Subcutaneous adipose tissue (tissue), 4 donors: ENCODE measurements around the gene COLEC11. TPM values are rescaled to one million over a fixed set of nuclear protein-coding genes. Genes with fewer than 3 reads are reported as not detected.

Source experiments
- small RNA-seq: library from RNA; depleted of rRNA; stranded (forward); fragments of <200 nt; gene quantifications from one replicate; pipeline ENCODE3, GENCODE V24; 2016
- total RNA-seq, 4 donors: library from RNA; depleted of rRNA; stranded (reverse); fragments of >200 nt; gene quantifications; one replicate each; pipeline ENCODE4 v1.1.0, GENCODE V29; 2016
- TF ChIP-seq, protein P1 (sequence below): fragments of 450-650 bp; IDR thresholded peaks from one replicate; pipeline ENCODE4 v1.5.1; 2016; ENCODE audit warnings: low read depth, mild to moderate bottlenecking, control low read depth, antibody characterized with exemption, moderate library complexity

The COLEC11 gene
- total RNA-seq, 4 donors from 2014 or later, result 1.1 to 9.8 (median 2.3) TPM

DNA sequence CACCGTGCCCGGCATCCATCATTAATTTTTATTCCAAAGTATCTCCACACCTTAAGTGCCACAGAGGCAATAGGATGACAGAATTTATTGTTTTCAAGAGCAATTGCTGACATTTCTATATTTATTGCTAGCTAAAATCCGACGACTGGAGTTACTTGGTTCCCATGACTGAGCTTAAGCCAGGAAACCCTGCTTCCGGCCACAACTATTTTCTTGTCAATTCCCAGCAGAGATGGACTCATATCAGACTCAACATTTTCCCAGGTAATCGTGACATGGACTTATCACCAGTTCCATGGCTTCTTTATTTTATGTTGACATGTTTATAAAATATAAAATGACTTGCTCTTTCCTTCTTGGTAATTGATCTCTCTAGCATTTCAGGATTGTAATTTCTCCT, 87.9 kb downstream of the COLEC11 start:
- TF ChIP-seq, protein P1, sequence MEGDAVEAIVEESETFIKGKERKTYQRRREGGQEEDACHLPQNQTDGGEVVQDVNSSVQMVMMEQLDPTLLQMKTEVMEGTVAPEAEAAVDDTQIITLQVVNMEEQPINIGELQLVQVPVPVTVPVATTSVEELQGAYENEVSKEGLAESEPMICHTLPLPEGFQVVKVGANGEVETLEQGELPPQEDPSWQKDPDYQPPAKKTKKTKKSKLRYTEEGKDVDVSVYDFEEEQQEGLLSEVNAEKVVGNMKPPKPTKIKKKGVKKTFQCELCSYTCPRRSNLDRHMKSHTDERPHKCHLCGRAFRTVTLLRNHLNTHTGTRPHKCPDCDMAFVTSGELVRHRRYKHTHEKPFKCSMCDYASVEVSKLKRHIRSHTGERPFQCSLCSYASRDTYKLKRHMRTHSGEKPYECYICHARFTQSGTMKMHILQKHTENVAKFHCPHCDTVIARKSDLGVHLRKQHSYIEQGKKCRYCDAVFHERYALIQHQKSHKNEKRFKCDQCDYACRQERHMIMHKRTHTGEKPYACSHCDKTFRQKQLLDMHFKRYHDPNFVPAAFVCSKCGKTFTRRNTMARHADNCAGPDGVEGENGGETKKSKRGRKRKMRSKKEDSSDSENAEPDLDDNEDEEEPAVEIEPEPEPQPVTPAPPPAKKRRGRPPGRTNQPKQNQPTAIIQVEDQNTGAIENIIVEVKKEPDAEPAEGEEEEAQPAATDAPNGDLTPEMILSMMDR, result no peak

DNA sequence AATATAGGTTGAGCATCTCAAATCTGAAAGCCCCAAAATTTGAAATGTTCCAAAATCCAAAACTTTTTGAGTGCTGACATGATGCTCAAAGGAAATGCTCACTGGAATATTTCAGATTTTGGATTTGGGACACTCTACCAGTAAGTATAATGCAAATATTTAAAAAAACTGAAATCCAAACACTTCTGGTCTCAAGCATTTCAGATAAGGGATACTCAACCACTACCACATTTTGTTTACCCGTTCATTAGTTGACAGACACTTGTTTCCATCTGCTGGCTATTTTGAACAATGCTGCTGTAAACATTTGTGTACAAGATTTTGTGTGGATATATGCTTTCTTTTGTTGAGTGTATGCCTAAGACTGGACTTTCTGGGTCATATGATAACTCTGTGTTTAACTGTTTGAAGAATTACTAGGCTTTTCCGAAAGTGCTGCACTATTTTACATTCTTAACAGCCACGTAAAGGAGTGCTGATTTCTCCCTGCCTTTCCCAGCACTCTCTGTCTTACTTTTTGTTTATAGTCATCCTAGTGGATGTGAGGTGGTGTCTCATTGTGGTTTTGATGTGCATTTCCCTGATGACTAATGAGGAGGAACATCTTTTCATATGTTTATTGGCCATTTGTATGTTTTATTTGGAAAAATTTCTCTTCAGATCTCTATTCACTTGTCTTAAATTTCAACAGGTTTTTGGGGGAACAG, 89.0 kb downstream of the COLEC11 start:
- TF ChIP-seq, protein P1, result no peak

DNA sequence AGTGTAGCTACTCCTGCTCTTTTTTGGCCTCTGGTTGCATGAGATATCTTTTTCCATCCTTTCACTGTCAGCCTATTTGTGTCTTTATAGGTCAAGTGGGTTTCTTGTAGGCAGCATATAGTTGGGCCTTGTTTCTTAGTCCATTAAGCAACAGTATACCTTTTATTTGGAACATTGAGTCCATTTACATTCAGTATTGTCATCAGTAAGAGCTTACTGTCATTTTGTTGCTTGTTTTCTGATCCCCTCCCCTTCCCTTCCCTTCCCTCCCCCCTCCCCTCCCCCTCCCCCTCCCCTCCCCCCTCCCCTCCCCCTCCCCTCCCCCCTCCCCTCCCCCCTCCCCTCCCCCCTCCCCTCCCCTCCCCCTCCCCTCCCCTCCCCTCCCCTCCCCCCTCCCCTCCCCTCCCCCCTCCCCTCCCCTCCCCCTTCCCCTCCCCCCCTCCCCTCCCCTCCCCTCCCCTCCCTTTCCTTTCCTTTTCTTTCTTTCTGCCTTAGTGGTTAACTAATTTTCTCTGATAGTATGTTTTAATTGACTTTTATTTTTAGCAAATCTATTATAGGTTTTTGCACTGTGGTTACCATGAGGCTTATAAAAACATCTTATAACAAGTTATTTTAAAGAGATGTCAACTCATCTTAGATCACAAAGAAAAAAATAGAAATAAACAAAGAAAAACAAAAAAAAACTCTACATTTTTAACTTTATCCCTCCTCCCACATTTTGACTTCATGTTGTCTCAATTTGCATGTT, 95.3 kb downstream of the COLEC11 start:
- TF ChIP-seq, protein P1, result no peak

DNA sequence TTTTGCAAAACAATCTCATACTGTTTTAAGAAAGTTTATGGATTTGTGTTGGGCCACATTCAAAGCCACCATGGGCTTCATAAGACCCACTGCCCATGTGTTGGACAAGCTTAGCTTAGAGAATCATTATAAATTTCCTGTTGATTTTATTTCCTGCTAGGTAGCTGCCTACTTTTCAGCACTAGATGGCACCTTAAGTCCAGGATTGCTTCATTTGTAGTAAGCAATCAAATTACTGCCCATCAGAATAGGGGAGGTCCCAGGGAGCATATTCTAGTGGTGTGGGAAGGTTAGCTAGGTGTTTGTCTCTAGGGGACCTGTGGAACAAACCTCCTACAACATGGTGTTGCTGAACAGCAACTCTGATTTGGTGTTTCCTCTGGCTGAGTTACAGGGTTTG, 97.5 kb downstream of the COLEC11 start:
- TF ChIP-seq, protein P1, result no peak

Small RNAs within 50 kb of the gene (small RNA-seq; reads per million reads assigned to genes)
- gene TMSB4XP2, result not detected

Other genes starting within 250 kb of the COLEC11 start
- 10 to 100 TPM; 13.9 to 27.6 (median 16.1) TPM for gene EIPR1, start 217.3 kb upstream of the COLEC11 start, total RNA-seq
- gene TRAPPC12, start 215.4 kb upstream of the COLEC11 start, total RNA-seq, result 10 to 100 TPM; 41.3 to 83.6 (median 52.0) TPM
- gene ADI1, start 75.6 kb upstream of the COLEC11 start, total RNA-seq, result 10 to 100 TPM; 40.6 to 92.4 (median 77.6) TPM
- gene RNASEH1, start 36.8 kb upstream of the COLEC11 start, total RNA-seq, result 10 to 100 TPM; 16.0 to 26.4 (median 21.4) TPM
- 1,000 to 10,000 TPM; 2,941 to 3,780 (median 3,507) TPM for gene RPS7, start 19.9 kb upstream of the COLEC11 start, total RNA-seq
- not detected for gene ALLC, start 63.1 kb downstream of the COLEC11 start, total RNA-seq
- not detected for gene DCDC2C, start 108.5 kb downstream of the COLEC11 start, total RNA-seq